Activated T-cell treated with anti-CD3 and anti-CD28 coated beads, Interleukin-2, amount 50 U/mL, for 72 hours (primary cell): Measurements from ENCODE around the gene UPP2. TPM values are rescaled to one million over a fixed set of nuclear protein-coding genes. Genes with fewer than 3 reads are reported as not detected.

Experiments
- ATAC-seq, 2 donors: fragments of 150-1000 bp; cut with Tn5 transposase; replicated peaks in 1 of 2; 2 replicates each; pipeline ENCODE4 v1.10.0; 2021; ENCODE audit warnings: moderate library complexity in 2 of 2, mild to moderate bottlenecking in 1 of 2
- DNase-seq, 2 donors: peaks; one replicate each; pipeline ENCODE4 v3.0.0; 2021 to 2022; ENCODE audit warnings: mixed read lengths in 1 of 2
- H3K27ac Mint-ChIP-seq: one replicate; pipeline ENCODE4 v1.8.0; 2022; ENCODE audit warnings: mild to moderate bottlenecking, moderate library complexity, mixed read lengths
- H3K27me3 Mint-ChIP-seq: one replicate; pipeline ENCODE4 v1.8.0; 2022; ENCODE audit warnings: low read depth, mixed read lengths
- H3K36me3 Mint-ChIP-seq, 2 donors: one replicate each; pipeline ENCODE4 v1.8.0; 2022; ENCODE audit warnings: mixed read lengths in 2 of 2, mild to moderate bottlenecking in 1 of 2; ENCODE audit not compliant: insufficient read depth in 2 of 2
- H3K4me1 Mint-ChIP-seq: one replicate; pipeline ENCODE4 v1.8.0; 2022; ENCODE audit warnings: low read depth, mixed read lengths
- H3K4me3 Mint-ChIP-seq, 2 donors: one replicate each; pipeline ENCODE4 v1.8.0; 2022; ENCODE audit warnings: mild to moderate bottlenecking in 2 of 2, mixed read lengths in 2 of 2, moderate library complexity in 2 of 2
- H3K9me3 Mint-ChIP-seq, 2 donors: one replicate each; pipeline ENCODE4 v1.8.0; 2022; ENCODE audit warnings: mixed read lengths in 2 of 2
- total RNA-seq, 2 donors: library from RNA; stranded (reverse); gene quantifications; one replicate each; pipeline ENCODE4 v1.2.3, GENCODE V29; 2022

Gene UPP2
- not detected for total RNA-seq

GRCh38 chr2:158101384-158101926 is at the start of gene UPP2:
TSS of gene UPP2 (plus strand) at chr2:158101876. CDS start at chr2:158102064, 188 bp downstream.
- no peak within 1 kb of the TSS for H3K27ac Mint-ChIP-seq
- no peaks in the 10 kb centered on the region for H3K9me3 Mint-ChIP-seq
- no peak for DNase-seq
- H3K27me3 Mint-ChIP-seq, result no peaks in the 10 kb centered on the region
- H3K36me3 Mint-ChIP-seq, result no peaks in the 10 kb centered on the region
- H3K4me3 Mint-ChIP-seq, result no peak within 1 kb of the TSS
- no peak for ATAC-seq
- no peaks in the 10 kb centered on the region for H3K4me1 Mint-ChIP-seq

DNA sequence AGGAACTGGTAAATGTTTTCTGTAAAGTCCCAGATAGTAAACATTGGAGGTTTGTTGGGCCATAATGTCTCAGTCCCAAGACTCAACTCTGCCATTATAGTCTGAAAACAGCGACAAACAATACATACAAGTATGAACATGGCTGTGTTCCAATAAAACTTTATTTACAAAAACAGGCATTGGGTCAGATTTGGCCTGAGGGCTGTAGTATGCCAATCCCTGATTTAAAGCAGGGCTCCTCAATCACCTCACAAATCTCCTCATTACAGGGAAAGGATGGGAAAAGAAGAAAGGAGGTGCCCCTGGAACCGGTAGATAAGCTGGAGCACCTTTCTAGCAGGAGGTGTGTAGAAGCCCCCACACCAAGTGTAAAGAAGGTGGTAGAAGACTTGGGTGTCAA is 48.9 kb upstream of the UPP2 start:
- H3K9me3 Mint-ChIP-seq, result no peaks in the 10 kb centered on the region

DNA sequence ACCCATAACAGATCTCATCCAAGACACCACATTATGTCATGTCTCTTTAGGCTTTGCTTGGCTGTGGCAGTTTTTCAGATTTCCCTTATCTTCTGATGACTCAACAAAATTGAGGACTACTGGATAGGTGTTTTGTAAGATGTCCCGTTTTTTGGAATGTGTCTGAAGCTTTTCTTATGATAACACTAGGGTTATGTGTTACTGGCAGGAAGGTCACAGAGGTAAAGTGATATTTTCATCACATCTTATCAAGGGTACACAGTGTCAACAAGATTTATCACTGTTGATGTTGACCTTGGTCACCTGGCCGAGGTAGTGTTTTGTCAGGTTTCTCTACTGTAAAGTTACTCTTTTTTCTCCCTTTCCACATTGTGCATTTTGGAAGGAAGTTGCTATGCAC is 44.8 kb upstream of the UPP2 start:
- Mint-ChIP-seq H3K36me3 (no peaks in the 10 kb centered on the region), H3K4me3 (no peak overlapping the region), H3K27me3 (no peaks in the 10 kb centered on the region), H3K4me1 (no peaks in the 10 kb centered on the region), H3K9me3 (no peaks in the 10 kb centered on the region), H3K27ac (no peak overlapping the region)
- DNase-seq, result no peak
- no peak for ATAC-seq

More for the DNA sequence above, 48.9 kb upstream of the UPP2 start:
- no peak for DNase-seq
- no peak overlapping the region for H3K4me3 Mint-ChIP-seq
- no peaks in the 10 kb centered on the region for H3K4me1 Mint-ChIP-seq
- H3K27me3 Mint-ChIP-seq, result peaks cover 11% of the 10 kb centered on the region
- ATAC-seq, result no peak
- no peaks in the 10 kb centered on the region for H3K36me3 Mint-ChIP-seq
- H3K27ac Mint-ChIP-seq, result no peak overlapping the region

DNA sequence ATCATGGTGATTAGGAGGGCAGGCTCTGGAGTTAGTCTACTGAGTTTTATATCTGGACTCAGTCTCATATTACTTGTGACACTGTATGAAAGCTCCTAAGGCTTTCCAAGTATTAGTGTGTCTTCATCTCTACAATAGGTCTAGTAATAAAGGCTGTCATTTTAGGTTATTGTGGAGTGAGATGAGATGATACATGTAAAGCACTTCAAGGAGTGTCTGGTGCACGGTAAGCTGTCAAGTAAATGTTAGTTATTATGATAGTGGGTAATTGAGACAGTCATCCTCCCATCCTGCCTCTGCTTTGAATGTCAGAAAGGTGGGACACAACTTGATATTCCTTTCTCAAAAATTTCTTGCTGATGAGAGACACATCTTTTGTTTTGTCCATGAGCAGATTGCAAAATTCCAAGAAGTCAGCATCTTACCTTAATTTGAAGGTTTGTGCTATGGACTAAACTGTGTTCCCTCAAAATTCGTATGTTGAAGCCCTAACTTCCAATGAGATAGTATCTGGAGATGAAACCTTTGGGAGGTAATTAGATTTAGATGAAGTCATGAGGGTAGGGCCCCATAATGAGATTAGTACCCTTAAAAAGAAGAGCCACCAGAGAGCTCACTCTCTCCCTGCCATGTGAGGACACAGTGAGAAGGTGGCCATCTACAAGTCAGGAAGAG is 41.4 kb upstream of the UPP2 start:
- Mint-ChIP-seq H3K27ac (no peak overlapping the region), H3K36me3 (no peaks in the 10 kb centered on the region), H3K4me3 (no peak overlapping the region), H3K27me3 (no peaks in the 10 kb centered on the region), H3K4me1 (no peaks in the 10 kb centered on the region), H3K9me3 (peaks cover 0 to 3% of the 10 kb centered on the region in 2 donors)
- ATAC-seq (no peak), DNase-seq (no peak)

DNA sequence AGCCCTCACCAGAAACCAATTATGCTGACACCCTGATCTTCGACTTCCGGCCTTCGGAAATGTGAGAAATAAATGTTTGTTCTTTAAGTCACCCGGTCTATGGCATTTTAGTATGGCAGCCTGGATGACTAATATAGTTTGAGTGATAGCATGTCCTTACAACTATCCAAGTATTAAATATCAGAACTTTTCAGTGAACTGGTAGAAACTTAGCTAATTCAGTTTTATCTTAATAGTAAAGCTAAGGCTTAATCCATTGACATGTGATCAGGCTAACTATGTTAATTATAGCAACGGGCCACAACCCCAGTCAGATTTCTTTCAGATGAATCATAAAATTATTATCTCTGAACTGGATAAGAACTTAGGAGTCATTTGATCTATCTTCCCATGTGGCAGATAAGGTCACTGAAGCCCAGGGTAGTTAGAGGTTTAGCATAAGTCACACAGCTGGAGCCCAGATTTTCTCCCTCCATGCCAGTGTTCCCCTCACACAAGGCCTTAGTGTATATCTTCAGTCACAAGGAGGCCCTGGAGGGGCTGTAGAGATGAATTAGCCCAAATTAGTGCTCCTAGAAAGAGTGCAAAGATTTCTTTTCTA is 40.7 kb upstream of the UPP2 start:
- Mint-ChIP-seq H3K36me3 (no peaks in the 10 kb centered on the region), H3K9me3 (peaks cover 0 to 3% of the 10 kb centered on the region in 2 donors), H3K4me3 (no peak overlapping the region), H3K4me1 (no peaks in the 10 kb centered on the region), H3K27ac (no peak overlapping the region), H3K27me3 (no peaks in the 10 kb centered on the region)
- ATAC-seq, result no peak
- no peak for DNase-seq

GRCh38 chr2:158061763-158062162 is 39.9 kb upstream of the UPP2 start:
- H3K36me3 Mint-ChIP-seq, result no peaks in the 10 kb centered on the region
- no peaks in the 10 kb centered on the region for H3K4me1 Mint-ChIP-seq
- no peak overlapping the region for H3K4me3 Mint-ChIP-seq
- H3K27ac Mint-ChIP-seq, result no peak overlapping the region
- peaks cover 0 to 3% of the 10 kb centered on the region in 2 donors for H3K9me3 Mint-ChIP-seq
- no peak for DNase-seq
- no peak for ATAC-seq
- no peaks in the 10 kb centered on the region for H3K27me3 Mint-ChIP-seq

DNA sequence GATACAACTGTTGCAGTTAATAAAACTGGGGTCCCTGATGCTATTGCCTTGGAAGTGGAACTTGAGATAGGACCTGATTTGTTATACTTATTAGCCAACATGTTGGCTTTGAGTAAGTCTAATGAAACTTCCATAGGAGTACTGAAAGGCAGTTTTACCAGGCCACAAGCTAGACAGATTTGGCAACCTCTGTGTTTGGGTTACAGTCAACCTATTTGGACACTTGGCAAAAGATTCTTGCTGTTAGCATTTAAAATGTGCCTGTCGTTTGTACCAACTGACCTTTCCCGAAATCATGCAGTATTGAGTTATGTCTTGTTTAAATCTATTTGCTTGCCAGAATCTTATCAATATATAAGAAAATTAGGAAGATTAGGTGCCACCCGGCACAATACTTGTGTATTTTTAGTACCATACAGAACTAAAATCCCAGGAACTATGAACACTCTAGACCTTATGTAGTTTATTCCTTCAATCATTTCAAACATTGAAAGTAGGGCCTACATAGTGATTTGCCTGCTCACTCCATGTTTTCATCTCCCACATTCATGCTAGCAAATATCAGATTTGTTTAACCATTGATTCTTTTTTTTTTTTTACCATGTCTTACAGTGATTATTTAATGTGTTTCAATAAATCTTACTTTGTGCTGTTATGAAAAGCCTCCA is 35.5 kb upstream of the UPP2 start:
- H3K4me3 Mint-ChIP-seq, result no peak overlapping the region
- H3K36me3 Mint-ChIP-seq, result no peaks in the 10 kb centered on the region
- DNase-seq, result no peak
- H3K27ac Mint-ChIP-seq, result no peak overlapping the region
- no peak for ATAC-seq
- no peaks in the 10 kb centered on the region for H3K4me1 Mint-ChIP-seq
- H3K27me3 Mint-ChIP-seq, result no peaks in the 10 kb centered on the region
- peaks cover 0 to 3% of the 10 kb centered on the region in 2 donors for H3K9me3 Mint-ChIP-seq

DNA sequence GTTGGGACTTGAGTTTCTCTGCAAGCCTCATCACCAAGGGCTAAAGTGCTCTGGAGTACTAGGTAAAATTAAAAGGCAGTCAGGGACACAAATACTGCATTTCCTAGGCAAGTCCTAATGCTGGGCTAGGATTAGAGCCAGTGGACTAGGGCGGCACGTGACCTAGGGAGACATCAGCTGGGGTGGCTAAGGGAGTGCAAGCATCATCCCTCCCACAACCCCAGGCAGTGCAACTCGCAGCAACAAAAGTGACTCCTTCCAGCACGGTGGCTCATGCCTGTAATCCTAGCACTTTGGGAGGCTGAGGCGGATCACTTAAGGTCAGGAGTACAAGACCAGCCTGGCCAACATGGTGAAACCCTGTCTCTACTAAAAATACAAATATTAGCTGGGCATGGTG is 30.7 kb upstream of the UPP2 start:
- Mint-ChIP-seq H3K9me3 (no peaks in the 10 kb centered on the region), H3K27ac (no peak overlapping the region), H3K4me1 (no peaks in the 10 kb centered on the region), H3K4me3 (no peak overlapping the region), H3K36me3 (no peaks in the 10 kb centered on the region), H3K27me3 (no peaks in the 10 kb centered on the region)
- no peak for DNase-seq
- ATAC-seq, result no peak

- Mint-ChIP-seq H3K36me3 (no peaks in the 10 kb centered on the region), H3K27ac (no peak overlapping the region), H3K9me3 (peaks cover 2 to 3% of the 10 kb centered on the region in 2 donors), H3K4me3 (no peak overlapping the region), H3K4me1 (no peaks in the 10 kb centered on the region), H3K27me3 (no peaks in the 10 kb centered on the region)
- no peak for ATAC-seq
- no peak for DNase-seq
Observed at GRCh38 chr2:158072361-158072760, 29.3 kb upstream of the UPP2 start.

DNA sequence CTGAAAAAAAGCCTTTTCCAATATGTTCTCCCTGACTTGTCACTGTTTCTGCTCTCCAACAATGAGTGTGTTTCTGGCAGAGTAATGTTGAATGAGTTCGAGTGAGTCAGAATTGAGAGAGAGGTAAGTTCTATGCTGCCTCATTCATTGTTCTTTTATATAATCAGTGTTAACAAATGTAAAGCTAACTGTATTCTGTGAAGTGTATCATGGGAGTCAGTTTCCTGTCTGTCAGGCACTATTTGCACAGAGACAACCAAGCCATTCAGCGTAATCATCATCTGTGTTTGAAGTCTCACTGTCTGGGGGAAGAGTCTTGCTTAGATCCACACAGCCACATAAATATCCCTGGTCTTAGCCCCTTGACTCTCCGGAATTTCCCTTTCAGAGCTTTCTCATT is 22.0 kb upstream of the UPP2 start:
- Mint-ChIP-seq H3K4me1 (no peaks in the 10 kb centered on the region), H3K27ac (no peak overlapping the region)

DNA sequence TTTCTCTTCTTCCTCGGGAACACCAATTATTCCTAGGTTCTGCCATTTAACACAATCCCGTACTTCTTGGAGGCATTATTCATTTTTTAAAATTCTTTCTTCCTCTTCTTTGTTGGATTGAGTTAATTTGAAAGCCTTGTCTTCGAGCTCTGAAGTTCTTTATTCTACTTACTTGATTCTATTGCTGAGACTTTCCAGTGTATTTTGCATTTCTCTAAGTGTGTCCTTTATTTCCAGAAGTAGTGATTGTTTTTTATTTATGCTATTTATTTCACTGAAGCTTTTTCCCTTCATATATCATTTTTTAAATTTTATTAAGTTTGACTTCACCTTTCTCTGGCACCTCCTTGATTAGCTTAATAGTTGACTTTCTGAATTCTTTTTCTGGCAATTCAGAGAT is 13.6 kb upstream of the UPP2 start:
- H3K9me3 Mint-ChIP-seq, result peaks cover 8 to 11% of the 10 kb centered on the region in 2 donors
- H3K4me1 Mint-ChIP-seq, result no peaks in the 10 kb centered on the region
- no peak overlapping the region for H3K27ac Mint-ChIP-seq
- DNase-seq (no peak), ATAC-seq (no peak)
- H3K36me3 Mint-ChIP-seq, result peaks cover 6 to 8% of the 10 kb centered on the region in 2 donors
- no peak overlapping the region for H3K4me3 Mint-ChIP-seq
- H3K27me3 Mint-ChIP-seq, result peaks cover 12% of the 10 kb centered on the region

More for the DNA sequence above, 22.0 kb upstream of the UPP2 start:
- no peak for ATAC-seq
- Mint-ChIP-seq H3K36me3 (no peaks in the 10 kb centered on the region), H3K27me3 (peaks cover 7% of the 10 kb centered on the region), H3K4me3 (no peak overlapping the region), H3K9me3 (peaks cover 4 to 8% of the 10 kb centered on the region in 2 donors)
- DNase-seq, result no peak

DNA sequence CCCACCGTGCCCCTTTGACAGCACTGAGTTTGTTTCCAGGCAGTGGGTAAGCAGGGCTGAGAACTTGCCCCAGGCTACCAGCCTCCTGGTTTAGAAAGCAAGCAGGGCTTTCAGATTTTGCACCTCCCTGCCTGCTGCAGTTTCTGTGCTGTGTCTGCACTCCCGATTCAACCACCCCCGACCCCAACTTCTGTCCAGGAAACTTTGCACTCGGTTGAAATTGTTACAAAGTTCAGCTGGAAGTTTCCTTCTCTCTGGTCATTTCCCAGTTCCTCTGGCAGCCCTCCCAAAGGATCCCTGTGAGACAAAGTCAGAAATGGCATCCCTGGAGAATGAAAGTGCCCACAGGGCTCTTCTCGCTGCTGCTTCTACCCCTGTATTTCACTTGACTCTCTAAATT is 12.4 kb upstream of the UPP2 start:
- no peaks in the 10 kb centered on the region for H3K4me1 Mint-ChIP-seq
- H3K36me3 Mint-ChIP-seq, result peaks cover 6 to 8% of the 10 kb centered on the region in 2 donors
- DNase-seq (no peak), ATAC-seq (no peak)
- no peak overlapping the region for H3K27ac Mint-ChIP-seq
- H3K9me3 Mint-ChIP-seq, result peaks cover 8 to 11% of the 10 kb centered on the region in 2 donors
- H3K27me3 Mint-ChIP-seq, result peaks cover 12% of the 10 kb centered on the region
- H3K4me3 Mint-ChIP-seq, result no peak overlapping the region

- Mint-ChIP-seq H3K4me3 (no peak overlapping the region), H3K9me3 (peaks cover 8 to 9% of the 10 kb centered on the region in 2 donors), H3K4me1 (no peaks in the 10 kb centered on the region), H3K27me3 (peaks cover 12% of the 10 kb centered on the region), H3K27ac (no peak overlapping the region), H3K36me3 (peaks cover 6 to 8% of the 10 kb centered on the region in 2 donors)
- no peak for ATAC-seq
- no peak for DNase-seq
Observed at GRCh38 chr2:158091647-158092046, 10.0 kb upstream of the UPP2 start.
